IMR-90 (cell line): ENCODE results near the gene CYP27C1. TPM values are rescaled to one million over a fixed set of nuclear protein-coding genes. Genes with fewer than 3 reads are reported as not detected.

Experiments
- ATAC-seq: fragments of 200-7000 bp; cut with Tn5 transposase; 2 replicates; pipeline ENCODE4 v1.9.1; 2020; ENCODE audit warnings: low read depth, mild to moderate bottlenecking, moderate library complexity
- BruUV-seq: library from RNA; stranded (reverse); fragments of 400-500 nt; replicated peaks from 2 replicates; lab custom pipeline; 2021; lab: Mats Ljungman, UMichigan
- CTCF ChIA-PET: fragments of 300-600 bp; formaldehyde crosslinking; extraction: SDS; loops from one replicate; lab custom pipeline; 2021; ENCODE audit warnings: antibody characterized with exemption; lab: Yijun Ruan, JAX
- POLR2A ChIA-PET: fragments of 300-600 bp; sonication (Branson Sonifier 250); formaldehyde crosslinking; loops from one replicate; lab custom pipeline; 2022; ENCODE audit warnings: antibody characterized with exemption; ENCODE audit not compliant: unreplicated experiment; lab: Charles Lee
- DNase-seq: peaks from one replicate; pipeline ENCODE4 v3.0.0; 2013
- H2AFZ ChIP-seq: replicated peaks from 2 replicates; pipeline ENCODE3; 2013; ENCODE audit warnings: low read length, mild to moderate bottlenecking; ENCODE audit not compliant: poor library complexity
- H2AK5ac ChIP-seq: 2 replicates; pipeline ENCODE4 v1.6.1; 2013; ENCODE audit warnings: low read depth, low read length, inconsistent platforms
- H2AK9ac ChIP-seq: replicated peaks from 2 replicates; pipeline ENCODE3; 2013; ENCODE audit warnings: mild to moderate bottlenecking, low read depth, low read length, moderate library complexity; ENCODE audit not compliant: poor library complexity
- H2BK120ac ChIP-seq: 2 replicates; pipeline ENCODE4 v1.6.1; 2013; ENCODE audit warnings: low read depth, low read length, inconsistent platforms
- H2BK15ac ChIP-seq: 3 replicates; pipeline ENCODE4 v1.6.1; 2013; ENCODE audit warnings: low read depth, low read length, inconsistent platforms
- H2BK20ac ChIP-seq: 2 replicates; pipeline ENCODE4 v1.6.1; 2013; ENCODE audit warnings: low read depth, mild to moderate bottlenecking, inconsistent platforms, low read length, moderate library complexity
- H2BK5ac ChIP-seq: 2 replicates; pipeline ENCODE4 v1.6.1; 2013; ENCODE audit warnings: mild to moderate bottlenecking, low read depth, low read length, inconsistent platforms; ENCODE audit not compliant: poor library complexity, severe bottlenecking
- H3K14ac ChIP-seq: replicated peaks from 2 replicates; pipeline ENCODE4 v1.6.1; 2013; ENCODE audit warnings: low read depth, low read length, inconsistent platforms
- H3K18ac ChIP-seq: 2 replicates; pipeline ENCODE4 v1.6.1; 2013; ENCODE audit warnings: low read depth, low read length, control low read depth
- H3K23ac ChIP-seq: 2 replicates; pipeline ENCODE4 v1.6.1; 2013; ENCODE audit warnings: low read depth, low read length, inconsistent platforms
- H3K27ac ChIP-seq: 2 replicates; pipeline ENCODE4 v1.5.1; 2013; ENCODE audit warnings: mild to moderate bottlenecking, control low read depth, low read length; ENCODE audit not compliant: insufficient read depth
- H3K27me3 ChIP-seq: 2 replicates; pipeline ENCODE4 v1.6.1; 2013; ENCODE audit warnings: low read length; ENCODE audit not compliant: control insufficient read depth, insufficient read depth
- H3K36me3 ChIP-seq: 2 replicates; pipeline ENCODE4 v1.6.1; 2013; ENCODE audit warnings: low read length, mixed read lengths; ENCODE audit not compliant: control insufficient read depth, insufficient read depth
- H3K4ac ChIP-seq: 2 replicates; pipeline ENCODE4 v1.6.1; 2013; ENCODE audit warnings: low read depth, low read length, inconsistent platforms
- H3K4me1 ChIP-seq: 2 replicates; pipeline ENCODE4 v1.6.1; 2013; ENCODE audit warnings: low read length, mixed read lengths; ENCODE audit not compliant: control insufficient read depth, insufficient read depth
- H3K4me2 ChIP-seq: 2 replicates; pipeline ENCODE4 v1.6.1; 2013; ENCODE audit warnings: low read depth, mild to moderate bottlenecking, control low read depth, low read length, moderate library complexity
- H3K4me3 ChIP-seq: 2 replicates; pipeline ENCODE4 v1.5.1; 2013; ENCODE audit warnings: low read depth, mild to moderate bottlenecking, control low read depth, low read length, moderate library complexity; ENCODE audit not compliant: insufficient read depth
- H3K56ac ChIP-seq: 2 replicates; pipeline ENCODE4 v1.6.1; 2013; ENCODE audit warnings: low read length, inconsistent platforms; ENCODE audit not compliant: insufficient read depth; ENCODE audit errors: extremely low read depth
- H3K79me1 ChIP-seq, 2 experiments: 2 replicates each; pipeline ENCODE4 v1.6.1; 2013; ENCODE audit warnings: low read length in 2 of 2, inconsistent platforms in 1 of 2, low read depth in 1 of 2
- H3K9ac ChIP-seq: 2 replicates; pipeline ENCODE4 v1.6.1; 2013; ENCODE audit warnings: low read depth, low read length, control low read depth
- H3K9me1 ChIP-seq: 2 replicates; pipeline ENCODE4 v1.6.1; 2013; ENCODE audit warnings: low read length, inconsistent platforms; ENCODE audit not compliant: insufficient read depth
- H3K9me3 ChIP-seq: 2 replicates; pipeline ENCODE4 v1.6.1; 2013; ENCODE audit warnings: low read length; ENCODE audit not compliant: control insufficient read depth, insufficient read depth
- H4K20me1 ChIP-seq: 2 replicates; pipeline ENCODE4 v1.6.1; 2013; ENCODE audit warnings: low read length, inconsistent platforms; ENCODE audit not compliant: insufficient read depth
- H4K5ac ChIP-seq: 2 replicates; pipeline ENCODE4 v1.6.1; 2013; ENCODE audit warnings: mild to moderate bottlenecking, low read depth, low read length, control low read depth
- H4K8ac ChIP-seq, 2 experiments: 2 replicates each; pipeline ENCODE4 v1.6.1; 2013; ENCODE audit warnings: low read depth in 2 of 2, low read length in 2 of 2, control low read depth in 1 of 2, inconsistent platforms in 1 of 2
- H4K91ac ChIP-seq: 2 replicates; pipeline ENCODE4 v1.6.1; 2013; ENCODE audit warnings: low read depth, low read length, inconsistent platforms; ENCODE audit not compliant: insufficient read depth
- CEBPB ChIP-seq: IDR thresholded peaks from 2 replicates; pipeline ENCODE4 v1.6.1; 2012; ENCODE audit warnings: low read depth, low read length, improper control_type of control experiment
- CHD1 ChIP-seq: IDR thresholded peaks from 2 replicates; pipeline ENCODE4 v1.6.1; 2012; ENCODE audit warnings: low read depth, low read length, improper control_type of control experiment
- CTCF ChIP-seq: conservative IDR thresholded peaks from 2 replicates; pipeline ENCODE4 v1.5.1; 2012; ENCODE audit warnings: mild to moderate bottlenecking, low read depth, low read length, improper control_type of control experiment
- MAFK ChIP-seq: IDR thresholded peaks from 2 replicates; pipeline ENCODE4 v1.6.1; 2012; ENCODE audit warnings: low read depth, low read length, improper control_type of control experiment
- MAZ ChIP-seq: IDR thresholded peaks from 2 replicates; pipeline ENCODE4 v1.6.1; 2012; ENCODE audit warnings: low read depth, mild to moderate bottlenecking, low read length, improper control_type of control experiment, moderate library complexity, borderline replicate concordance
- MXI1 ChIP-seq: IDR thresholded peaks from 2 replicates; pipeline ENCODE4 v1.6.1; 2012; ENCODE audit warnings: low read depth, mild to moderate bottlenecking, low read length, moderate library complexity, borderline replicate concordance
- NFE2L2 ChIP-seq: fragments of 150-350 bp; IDR thresholded peaks from 2 replicates; pipeline ENCODE4 v1.6.1; 2016; ENCODE audit warnings: low read depth, mild to moderate bottlenecking, low read length
- POLR2A ChIP-seq: IDR thresholded peaks from 2 replicates; pipeline ENCODE4 v1.6.1; 2012; ENCODE audit warnings: mild to moderate bottlenecking, low read depth, low read length
- RAD21 ChIP-seq: IDR thresholded peaks from 2 replicates; pipeline ENCODE4 v1.6.1; 2012; ENCODE audit warnings: low read length, improper control_type of control experiment
- RCOR1 ChIP-seq: IDR thresholded peaks from 2 replicates; pipeline ENCODE4 v1.6.1; 2012; ENCODE audit warnings: mild to moderate bottlenecking, low read length, improper control_type of control experiment; ENCODE audit not compliant: insufficient replicate concordance
- RFX5 ChIP-seq: IDR thresholded peaks from 2 replicates; pipeline ENCODE4 v1.8.0; 2012; ENCODE audit warnings: low read depth, mild to moderate bottlenecking, low read length, moderate library complexity
- SMC3 ChIP-seq: fragments of 150-350 bp; IDR thresholded peaks from 2 replicates; pipeline ENCODE4 v1.6.1; 2016; ENCODE audit warnings: low read depth, mild to moderate bottlenecking, antibody characterized with exemption, low read length, moderate library complexity
- WGBS, 2 experiments: methylation state at CpG; one replicate each; pipeline versions ENCODE4 v1.1.5 to v1.1.7; 2013; ENCODE audit warnings: missing lambda C conversion rate in 2 of 2; ENCODE audit not compliant: insufficient read length in 1 of 2; ENCODE audit errors: extremely low coverage in 2 of 2; 5-methylcytosine and 5-hydroxymethylcytosine counted together
- dilution Hi-C: fragments of 300-500 bp; cut with HindIII; formaldehyde crosslinking; loops from one replicate; pipeline ENCODE4 v1.14.3; 2018; ENCODE audit warnings: low sequenced_read_pairs; ENCODE audit not compliant: unreplicated experiment
- in situ Hi-C: fragments of 300-500 bp; cut with MboI; formaldehyde crosslinking; loops from 3 replicates; pipeline ENCODE4 v1.14.3; 2019; ENCODE audit warnings: low sequenced_read_pairs, inconsistent platforms, mixed read lengths
- intact Hi-C: fragments of 100-400 bp; cut with micrococcal nuclease; formaldehyde crosslinking; loops from 2 replicates; pipeline ENCODE4 v1.10.0; 2022
- polyA plus RNA-seq, 3 experiments: library from polyadenylated mRNA; depleted of rRNA; stranded (reverse); fragments of >200 nt; gene quantifications; 2 replicates each; pipeline ENCODE4 v1.2.3, GENCODE V29; 2012; ENCODE audit warnings: low replicate concordance in 1 of 3
- total RNA-seq: library from RNA; depleted of rRNA; stranded (reverse); fragments of >200 nt; gene quantifications from 2 replicates; pipeline ENCODE4 v1.2.3, GENCODE V29; 2012
- TF ChIP-seq, protein P1 (sequence below): fragments of 150-350 bp; IDR thresholded peaks from 2 replicates; pipeline ENCODE4 v1.6.1; 2017; ENCODE audit warnings: mild to moderate bottlenecking, antibody characterized with exemption, low read length, low read depth

The CYP27C1 gene
- total and polyA plus RNA-seq, 2 of the 4 experiments (the other 2 are of a cell fraction) = not detected

DNA sequence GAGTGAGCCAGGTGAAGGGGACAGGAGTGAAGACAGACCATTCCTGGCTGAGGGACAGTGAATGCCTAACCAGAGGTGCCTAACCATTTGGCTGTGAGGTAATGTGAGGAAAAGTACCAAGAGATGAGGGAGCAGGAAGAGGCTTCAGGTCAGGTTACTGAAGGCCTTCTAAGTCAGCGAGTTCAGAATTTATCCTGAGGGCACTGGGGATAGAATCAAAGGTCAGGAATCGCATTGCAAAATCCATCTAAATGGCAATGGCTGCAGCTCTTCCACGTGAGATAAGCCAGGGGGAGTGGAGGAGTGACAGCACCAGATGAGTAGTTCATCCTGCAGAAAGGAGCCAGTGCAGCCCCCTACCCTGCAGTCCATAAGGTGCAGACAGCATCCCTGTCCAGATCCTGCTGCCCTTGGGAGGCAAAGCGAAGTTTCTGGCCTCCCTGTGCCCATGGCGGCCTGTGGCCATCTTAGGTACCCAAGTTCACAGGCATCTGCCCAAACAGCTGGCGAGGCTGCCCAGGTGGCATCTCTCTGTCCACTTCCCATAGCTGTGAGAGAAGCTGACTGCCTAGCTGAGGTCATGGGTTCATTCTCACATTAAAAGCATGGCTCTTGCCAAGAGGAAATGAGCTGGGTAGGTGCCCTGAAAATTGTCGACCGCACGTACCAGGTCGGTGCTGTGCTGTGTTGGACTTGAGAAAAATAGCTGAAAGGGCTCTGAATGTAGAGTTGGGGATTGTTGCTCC lies 49.5 kb downstream of the CYP27C1 start:
- dilution Hi-C loops (no loop called here), intact Hi-C loops (no loop called here), in situ Hi-C loops (loop anchor here (10.0 kb wide), 1 partner anchor 106 kb away; no protein-coding TSS in a partner anchor)
- ChIA-PET POLR2A (no interaction called here), CTCF (interaction anchor here (1.1 kb wide), 1 partner anchor 13 kb away, joined by 3 read pairs; no protein-coding TSS in a partner anchor)
- no peak overlapping the region for H4K8ac ChIP-seq
- H2AK5ac ChIP-seq = no peak overlapping the region
- H3K4me1 ChIP-seq = peaks cover 10% of the 10 kb centered on the region
- no peak overlapping the region for H3K4ac ChIP-seq
- H2BK120ac ChIP-seq = no peak overlapping the region
- H3K18ac ChIP-seq = no peak overlapping the region
- H3K9me1 ChIP-seq = peaks cover 3% of the 10 kb centered on the region; the same call in 1 of the 2 replicates
- H2BK5ac ChIP-seq = no peak overlapping the region
- 29% methylated on average over 1 of the region's 10 CpGs; no CpG with 5 or more reads in 1 of the 2 experiments for WGBS, 2 experiments
- no peak overlapping the region for H3K23ac ChIP-seq
- H2BK20ac ChIP-seq = no peak overlapping the region
- no peak overlapping the region for H3K4me3 ChIP-seq
- no peak overlapping the region for H4K5ac ChIP-seq
- H3K4me2 ChIP-seq = no peak overlapping the region
- H3K56ac ChIP-seq = no peak overlapping the region
- no peak for TF ChIP-seq SMC3
- no peak for TF ChIP-seq RFX5
- TF ChIP-seq NFE2L2 = no peak
- TF ChIP-seq, protein P1, sequence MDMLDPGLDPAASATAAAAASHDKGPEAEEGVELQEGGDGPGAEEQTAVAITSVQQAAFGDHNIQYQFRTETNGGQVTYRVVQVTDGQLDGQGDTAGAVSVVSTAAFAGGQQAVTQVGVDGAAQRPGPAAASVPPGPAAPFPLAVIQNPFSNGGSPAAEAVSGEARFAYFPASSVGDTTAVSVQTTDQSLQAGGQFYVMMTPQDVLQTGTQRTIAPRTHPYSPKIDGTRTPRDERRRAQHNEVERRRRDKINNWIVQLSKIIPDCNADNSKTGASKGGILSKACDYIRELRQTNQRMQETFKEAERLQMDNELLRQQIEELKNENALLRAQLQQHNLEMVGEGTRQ = no peak
- no peak for TF ChIP-seq POLR2A
- no peak for TF ChIP-seq CEBPB
- TF ChIP-seq MAZ = no peak
- no peak for TF ChIP-seq RCOR1
- no peak for TF ChIP-seq CHD1
- no peak for TF ChIP-seq MAFK
- no peak for TF ChIP-seq MXI1
- TF ChIP-seq CTCF = no peak
- no peak for TF ChIP-seq RAD21
- no TSS peak for BruUV-seq
- no peak overlapping the region for H4K91ac ChIP-seq
- DNase-seq (no peak), ATAC-seq (no peak)
- H3K14ac ChIP-seq = no peak overlapping the region
- no peak overlapping the region for H3K27ac ChIP-seq
- H2AK9ac ChIP-seq = no peak overlapping the region
- no peaks in the 10 kb centered on the region for H4K20me1 ChIP-seq
- H3K36me3 ChIP-seq = no peaks in the 10 kb centered on the region
- H2AFZ ChIP-seq = no peak overlapping the region
- no peaks in the 10 kb centered on the region for H3K27me3 ChIP-seq
- no peak overlapping the region for H3K9ac ChIP-seq
- H3K9me3 ChIP-seq = no peaks in the 10 kb centered on the region
- H2BK15ac ChIP-seq = no peak overlapping the region
- no peaks in the 10 kb centered on the region for H3K79me1 ChIP-seq
